CD14-positive monocyte (primary cell): ENCODE results near the gene ITPKB. TPM values are rescaled to one million over a fixed set of nuclear protein-coding genes. Genes with fewer than 3 reads are reported as not detected.

Experiments
- DNase-seq, 3 donors: peaks; one replicate each; pipeline ENCODE4 v3.0.0-alpha.2; 2011 to 2022
- H2AFZ ChIP-seq: 2 replicates; pipeline ENCODE4 v1.6.0; 2012; ENCODE audit warnings: mild to moderate bottlenecking, low read depth, low read length, inconsistent platforms; ENCODE audit not compliant: insufficient read depth, poor library complexity, severe bottlenecking
- H3K27ac ChIP-seq, 2 donors: 1 replicate in 1 of 2; 2 replicates in 1 of 2; pipeline ENCODE4 v1.5.1; 2012 to 2013; ENCODE audit warnings: low read length in 2 of 2, control low read depth in 1 of 2, inconsistent platforms in 1 of 2, low read depth in 1 of 2, mild to moderate bottlenecking in 1 of 2
- H3K27me3 ChIP-seq, 2 donors: one replicate each; pipeline versions ENCODE4 v1.6.0 to v1.6.1; 2011 to 2013; ENCODE audit warnings: low read length in 2 of 2; ENCODE audit not compliant: control insufficient read depth in 2 of 2, insufficient read depth in 2 of 2
- H3K36me3 ChIP-seq, 2 donors: replicated peaks in 1 of 2; 1 replicate in 1 of 2; 2 replicates in 1 of 2; pipeline versions ENCODE4 v1.5.1 to v1.6.1; 2012 to 2013; ENCODE audit warnings: low read length in 2 of 2, control low read depth in 1 of 2, inconsistent platforms in 1 of 2, mild to moderate bottlenecking in 1 of 2; ENCODE audit not compliant: insufficient read depth in 2 of 2, control insufficient read depth in 1 of 2
- H3K4me1 ChIP-seq, 2 donors: 1 replicate in 1 of 2; 2 replicates in 1 of 2; pipeline versions ENCODE4 v1.5.1 to v1.6.1; 2012 to 2013; ENCODE audit warnings: low read length in 2 of 2, control low read depth in 1 of 2, inconsistent platforms in 1 of 2, mild to moderate bottlenecking in 1 of 2, moderate library complexity in 1 of 2; ENCODE audit not compliant: insufficient read depth in 2 of 2, control insufficient read depth in 1 of 2
- H3K4me2 ChIP-seq: replicated peaks from 2 replicates; pipeline ENCODE3; 2012; ENCODE audit warnings: low read length, moderate library complexity, mild to moderate bottlenecking; ENCODE audit not compliant: poor library complexity, severe bottlenecking; ENCODE audit errors: extremely low read depth
- H3K4me3 ChIP-seq, 3 experiments: fragments of 200-600 bp in 1 of 3; sonication (generic) in 1 of 3; replicated peaks in 1 of 3; 1 replicate in 2 of 3; 2 replicates in 1 of 3; pipeline ENCODE4 v1.5.1; 2011 to 2013; ENCODE audit warnings: low read length in 3 of 3, mild to moderate bottlenecking in 3 of 3, control low read depth in 2 of 3, low read depth in 2 of 3, inconsistent platforms in 1 of 3, moderate library complexity in 1 of 3
- H3K79me2 ChIP-seq: 2 replicates; pipeline ENCODE4 v1.6.0; 2012; ENCODE audit warnings: mild to moderate bottlenecking, control low read depth, inconsistent platforms, low read length, moderate library complexity; ENCODE audit not compliant: insufficient read depth
- H3K9ac ChIP-seq: 2 replicates; pipeline ENCODE4 v1.6.0; 2017; ENCODE audit warnings: low read length, mild to moderate bottlenecking; ENCODE audit not compliant: insufficient read depth, poor library complexity, severe bottlenecking
- H3K9me3 ChIP-seq, 2 donors: replicated peaks in 1 of 2; 1 replicate in 1 of 2; 2 replicates in 1 of 2; pipeline versions ENCODE4 v1.5.1 to v1.6.1; 2012 to 2013; ENCODE audit warnings: low read length in 2 of 2, control low read depth in 1 of 2; ENCODE audit not compliant: control insufficient read depth in 1 of 2, insufficient read depth in 1 of 2
- H4K20me1 ChIP-seq: 2 replicates; pipeline ENCODE4 v1.6.0; 2012; ENCODE audit warnings: mild to moderate bottlenecking, low read length, control low read depth, moderate library complexity; ENCODE audit not compliant: insufficient read depth
- H3K27ac Mint-ChIP-seq, 7 donors: one replicate each; pipeline ENCODE4 v1.8.0; 2020; ENCODE audit warnings: mild to moderate bottlenecking in 7 of 7, mixed read lengths in 7 of 7, moderate library complexity in 6 of 7, inconsistent platforms in 2 of 7
- H3K27me3 Mint-ChIP-seq, 3 donors: one replicate each; pipeline ENCODE4 v1.8.0; 2021 to 2022; ENCODE audit warnings: low read depth in 3 of 3, mild to moderate bottlenecking in 3 of 3, mixed read lengths in 3 of 3, moderate library complexity in 3 of 3, inconsistent platforms in 1 of 3
- H3K36me3 Mint-ChIP-seq, 2 donors: one replicate each; pipeline ENCODE4 v1.8.0; 2020; ENCODE audit warnings: mixed read lengths in 2 of 2, inconsistent platforms in 1 of 2, mild to moderate bottlenecking in 1 of 2
- H3K4me1 Mint-ChIP-seq: one replicate; pipeline ENCODE4 v1.8.0; 2020; ENCODE audit warnings: mild to moderate bottlenecking, mixed read lengths
- H3K4me3 Mint-ChIP-seq, 2 donors: one replicate each; pipeline ENCODE4 v1.8.0; 2020; ENCODE audit warnings: mild to moderate bottlenecking in 2 of 2, mixed read lengths in 2 of 2, moderate library complexity in 1 of 2
- H3K9me3 Mint-ChIP-seq, 7 donors: one replicate each; pipeline ENCODE4 v1.8.0; 2020 to 2022; ENCODE audit warnings: mixed read lengths in 7 of 7, mild to moderate bottlenecking in 6 of 7, moderate library complexity in 6 of 7, inconsistent platforms in 2 of 7
- CTCF ChIP-seq: fragments of 200-600 bp; IDR thresholded peaks from one replicate; pipeline ENCODE4 v1.8.0; 2022; ENCODE audit warnings: antibody characterized with exemption, mild to moderate bottlenecking
- WGBS: methylation state at CpG from one replicate; pipeline ENCODE4 v1.1.5; 2013; ENCODE audit warnings: missing lambda C conversion rate; ENCODE audit not compliant: insufficient coverage; 5-methylcytosine and 5-hydroxymethylcytosine counted together
- intact Hi-C, 2 donors: fragments of 100-400 bp; cut with micrococcal nuclease; formaldehyde crosslinking; loops; one replicate each; pipeline versions ENCODE4 v1.15.0 to v1.15.1; 2023
- polyA plus RNA-seq, 3 donors: library from polyadenylated mRNA; depleted of rRNA in 1 of 3; unstranded in 2 of 3; stranded (reverse) in 1 of 3; fragments of 300-500 nt in 2 of 3; fragments of >200 nt in 1 of 3; fragmentation: Illumina TruSeq in 2 of 3; gene quantifications; 1 replicate in 2 of 3; 2 replicates in 1 of 3; pipeline ENCODE4 v1.2.3, GENCODE V29; 2012 to 2021

The ITPKB gene
- polyA plus RNA-seq, 3 donors = 7.3 to 14.4 (median 10.2) TPM

GRCh38 chr1:226692051-226692792, 46.9 kb downstream of the ITPKB start:
- Mint-ChIP-seq H3K9me3 (peaks cover 0 to 2% (median 0%) of the 10 kb centered on the region in 7 donors), H3K27me3 (no peaks in the 10 kb centered on the region), H3K27ac (peak overlapping the region in 1 of 7 donors; percentile 73), H3K4me3 (no peak overlapping the region), H3K4me1 (peaks cover 30% of the 10 kb centered on the region), H3K36me3 (peaks cover 68 to 73% of the 10 kb centered on the region in 2 donors)
- intact Hi-C loops = loop anchor here in 1 of 2 donors (5.0 kb wide), 1 partner anchor 60 kb away; no protein-coding TSS in a partner anchor
- no peak overlapping the region for H3K9ac ChIP-seq
- H4K20me1 ChIP-seq = peaks cover 47% of the 10 kb centered on the region
- H3K4me1 ChIP-seq = no peaks in the 10 kb centered on the region
- no peaks in the 10 kb centered on the region for H3K27me3 ChIP-seq
- H3K36me3 ChIP-seq = peaks cover 12 to 71% of the 10 kb centered on the region in 2 donors
- no peak overlapping the region for H3K4me2 ChIP-seq
- no peak for TF ChIP-seq CTCF
- H3K4me3 ChIP-seq = no peak overlapping the region
- no peaks in the 10 kb centered on the region for H3K9me3 ChIP-seq
- no peak overlapping the region for H2AFZ ChIP-seq
- H3K79me2 ChIP-seq = peaks cover 7% of the 10 kb centered on the region
- no peak for DNase-seq
- no peak overlapping the region for H3K27ac ChIP-seq
- no CpG with 5 or more reads among the region's 4 CpGs for WGBS

GRCh38 chr1:226691247-226691646, 47.8 kb downstream of the ITPKB start:
- intact Hi-C loops = loop anchor here in 1 of 2 donors (5.0 kb wide), 1 partner anchor 59 kb away; no protein-coding TSS in a partner anchor
- no peak overlapping the region for H3K4me2 ChIP-seq
- no peak overlapping the region for H2AFZ ChIP-seq
- H3K9me3 ChIP-seq = no peaks in the 10 kb centered on the region
- Mint-ChIP-seq H3K4me1 (peaks cover 32% of the 10 kb centered on the region), H3K27me3 (no peaks in the 10 kb centered on the region), H3K36me3 (peaks cover 66 to 73% of the 10 kb centered on the region in 2 donors), H3K27ac (peak overlapping the region in 3 of 7 donors; percentile 14 to 73 (median 73)), H3K9me3 (peaks cover 0 to 2% (median 0%) of the 10 kb centered on the region in 7 donors), H3K4me3 (no peak overlapping the region)
- no peak for TF ChIP-seq CTCF
- peaks cover 9% of the 10 kb centered on the region for H3K79me2 ChIP-seq
- H3K9ac ChIP-seq = no peak overlapping the region
- peaks cover 39% of the 10 kb centered on the region for H4K20me1 ChIP-seq
- H3K27me3 ChIP-seq = no peaks in the 10 kb centered on the region
- no peaks in the 10 kb centered on the region for H3K4me1 ChIP-seq
- no peak overlapping the region for H3K4me3 ChIP-seq
- DNase-seq = peak in 1 of 3 donors; percentile 20
- 19% methylated on average over 3 of the region's 4 CpGs for WGBS
- H3K36me3 ChIP-seq = peaks cover 6 to 68% of the 10 kb centered on the region in 2 donors
- H3K27ac ChIP-seq = no peak overlapping the region
